ENCODE results near the gene INF2.

Gene INF2

DNA sequence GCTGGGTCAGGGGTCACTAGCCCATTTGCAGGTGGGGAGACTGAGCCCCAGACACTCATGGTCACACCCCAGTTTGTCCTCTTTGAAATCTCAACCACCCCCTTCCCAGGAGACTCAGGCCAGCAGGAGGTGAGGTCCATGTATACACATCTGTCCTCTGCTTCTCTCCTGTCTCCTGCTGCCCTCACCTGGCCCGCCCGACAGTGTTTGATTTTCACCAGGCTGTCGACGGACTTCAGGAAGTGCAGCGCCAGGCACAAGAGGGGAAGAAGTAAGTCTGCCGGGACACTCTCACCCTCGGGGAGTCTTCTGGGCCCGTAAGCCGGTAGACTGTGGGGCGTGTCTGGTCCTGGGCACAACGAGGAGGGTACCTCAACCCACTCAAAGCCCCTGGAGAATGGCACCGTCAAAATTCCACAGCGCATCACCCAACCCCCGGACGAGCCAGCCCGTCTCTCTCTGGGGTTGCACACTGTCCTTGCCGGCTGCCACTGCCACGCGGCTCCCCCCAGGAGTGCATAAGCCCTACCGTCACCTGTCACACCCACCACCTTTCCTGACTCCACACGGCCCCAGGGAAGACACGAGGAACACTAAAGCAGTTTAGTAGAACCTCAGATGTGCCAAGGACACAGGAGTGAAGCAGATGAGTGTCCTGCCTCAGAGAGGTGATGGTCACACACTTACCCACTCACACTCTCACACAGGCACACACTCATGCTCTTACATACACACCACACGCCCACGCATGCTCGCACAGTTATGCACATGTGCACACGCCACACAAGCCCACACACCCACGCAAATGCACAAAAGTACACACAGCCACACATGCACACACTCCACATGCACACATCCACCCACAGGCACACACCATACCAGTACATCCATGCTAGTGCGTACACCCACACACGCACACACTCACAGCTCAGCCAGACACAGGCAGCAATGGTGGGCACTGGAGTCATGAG lies 50.4 kb downstream of the INF2 start:
- no peak for DNase-seq

DNA sequence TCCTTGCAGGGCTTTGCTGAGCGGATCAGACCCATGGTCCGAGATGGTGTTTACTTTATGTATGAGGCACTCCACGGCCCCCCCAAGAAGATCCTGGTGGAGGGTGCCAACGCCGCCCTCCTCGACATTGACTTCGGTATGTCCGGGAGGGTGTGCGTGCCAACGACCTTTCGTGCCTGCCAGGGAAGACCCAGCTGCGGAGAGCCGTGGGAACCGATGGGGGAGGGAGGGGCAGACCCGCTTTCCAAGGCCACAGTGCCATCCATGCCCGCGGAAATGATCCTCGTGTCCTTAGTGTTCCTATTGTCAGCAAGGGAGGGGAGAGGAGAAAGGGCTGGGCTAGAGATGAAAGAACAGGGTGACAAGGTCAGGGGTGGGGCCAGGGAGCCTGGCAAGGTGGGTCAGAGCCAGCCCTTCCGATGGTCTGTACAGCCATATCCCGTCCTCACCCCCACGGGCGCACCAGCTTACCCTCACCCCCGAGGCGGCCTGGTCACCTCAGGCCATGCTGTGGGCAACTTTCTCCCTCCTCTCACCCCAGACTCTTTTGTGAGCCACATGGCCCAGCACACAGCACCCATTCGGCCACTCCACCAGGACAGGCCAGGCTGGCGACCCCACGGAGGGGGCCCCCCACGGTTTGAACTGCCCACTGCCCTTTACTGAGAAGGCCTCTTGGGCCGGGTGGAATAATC lies 51.8 kb downstream of the INF2 start:
- DNase-seq = no peak

DNA sequence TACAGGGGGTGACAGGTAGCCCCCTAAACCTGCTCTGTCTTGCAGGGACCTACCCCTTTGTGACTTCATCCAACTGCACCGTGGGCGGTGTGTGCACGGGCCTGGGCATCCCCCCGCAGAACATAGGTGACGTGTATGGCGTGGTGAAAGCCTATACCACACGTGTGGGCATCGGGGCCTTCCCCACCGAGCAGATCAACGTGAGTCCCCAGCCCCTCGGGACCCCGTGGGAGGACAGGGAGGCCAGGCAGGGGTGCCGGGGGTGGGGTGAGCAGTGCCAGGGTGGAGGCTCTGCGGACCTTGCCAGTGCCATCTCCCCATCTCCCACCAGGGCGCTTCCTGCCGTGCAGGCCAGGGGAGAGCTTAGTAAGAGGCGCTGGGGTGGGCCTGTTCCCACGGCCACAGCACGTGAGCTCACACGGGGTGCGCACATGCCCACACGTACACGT lies 52.4 kb downstream of the INF2 start:
- DNase-seq = no peak

DNA sequence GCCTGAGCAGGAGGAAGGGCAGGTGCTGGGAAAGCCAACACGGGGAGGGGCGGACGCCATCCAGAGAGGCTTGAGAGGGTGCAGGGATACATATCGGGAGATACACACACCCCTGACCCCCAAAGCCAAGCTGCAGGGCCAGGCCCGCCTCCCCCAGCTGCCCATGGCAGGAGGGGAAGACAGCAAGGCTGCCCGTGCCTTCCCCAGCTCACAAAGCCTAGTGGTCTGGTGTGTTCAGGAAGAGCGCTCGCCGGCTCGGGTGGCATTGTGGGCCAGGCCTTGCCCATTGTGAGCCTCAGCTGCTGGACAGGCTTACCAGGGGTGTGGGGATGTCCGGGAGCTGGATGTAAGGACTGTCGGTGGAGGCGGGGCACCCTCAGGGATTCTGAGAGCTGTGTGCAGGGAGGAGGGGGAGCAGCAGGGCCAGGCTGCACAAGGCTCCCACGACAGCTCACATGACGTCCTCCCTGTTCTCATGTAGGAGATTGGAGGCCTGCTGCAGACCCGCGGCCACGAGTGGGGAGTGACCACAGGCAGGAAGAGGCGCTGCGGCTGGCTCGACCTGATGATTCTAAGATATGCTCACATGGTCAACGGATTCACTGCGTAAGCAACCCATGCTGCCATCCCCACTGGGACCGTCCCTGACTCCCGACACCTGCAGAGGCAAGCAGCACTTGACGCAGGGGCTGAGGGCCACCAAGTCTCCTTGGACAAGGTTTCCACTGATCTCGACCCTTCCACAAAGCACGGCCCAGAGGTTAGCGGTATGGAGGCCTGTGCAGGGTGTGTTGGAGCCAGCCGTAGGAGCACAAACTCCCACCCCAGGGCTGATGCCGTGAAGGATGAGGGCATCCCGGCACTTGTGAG lies 53.4 kb downstream of the INF2 start:
- peak; percentile 41 for DNase-seq

DNA sequence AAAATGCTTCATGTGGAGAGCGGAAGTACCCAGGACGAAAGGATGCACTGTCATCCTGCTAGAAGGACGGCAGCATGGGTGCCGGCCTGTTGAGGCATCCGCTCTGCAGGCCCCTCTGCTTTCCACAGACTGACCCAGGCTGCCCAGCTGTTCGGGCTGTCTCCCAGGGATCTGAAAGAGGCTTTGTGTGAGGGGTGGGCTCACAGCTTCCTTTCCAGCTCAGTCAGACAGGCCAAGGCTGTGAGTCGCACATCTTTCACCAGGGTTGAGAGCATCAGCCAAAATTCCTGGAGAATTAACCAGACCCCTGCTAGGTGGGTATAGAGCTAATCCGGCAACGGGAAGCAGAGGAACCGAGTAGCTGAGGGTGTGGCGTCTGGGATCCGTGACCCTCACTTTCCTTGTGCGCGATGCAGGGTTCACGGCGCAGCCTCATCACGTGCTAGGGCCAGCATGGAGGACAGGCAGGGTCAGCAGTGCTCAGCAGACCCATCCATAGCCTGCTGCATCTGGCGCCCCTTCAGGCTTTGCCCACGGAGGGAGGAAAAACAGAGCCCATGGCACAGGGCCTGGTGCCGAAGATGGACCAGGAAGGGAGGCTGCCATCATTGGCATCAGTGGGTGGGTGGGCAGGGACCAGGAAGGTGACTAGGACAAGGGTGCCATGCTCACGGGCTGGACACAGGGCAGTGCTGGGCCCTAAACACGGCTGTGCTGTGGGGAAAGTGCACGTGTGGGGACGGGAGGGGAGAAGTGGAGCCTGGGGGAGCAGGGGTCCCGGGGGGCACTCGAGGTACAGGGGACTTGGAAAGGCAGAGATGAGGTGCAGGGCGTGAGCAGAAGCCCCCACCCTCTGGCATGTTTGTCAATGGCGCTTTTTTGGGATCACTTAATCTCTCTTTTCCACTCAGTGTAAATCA lies 54.3 kb downstream of the INF2 start:
- DNase-seq = no peak

DNA sequence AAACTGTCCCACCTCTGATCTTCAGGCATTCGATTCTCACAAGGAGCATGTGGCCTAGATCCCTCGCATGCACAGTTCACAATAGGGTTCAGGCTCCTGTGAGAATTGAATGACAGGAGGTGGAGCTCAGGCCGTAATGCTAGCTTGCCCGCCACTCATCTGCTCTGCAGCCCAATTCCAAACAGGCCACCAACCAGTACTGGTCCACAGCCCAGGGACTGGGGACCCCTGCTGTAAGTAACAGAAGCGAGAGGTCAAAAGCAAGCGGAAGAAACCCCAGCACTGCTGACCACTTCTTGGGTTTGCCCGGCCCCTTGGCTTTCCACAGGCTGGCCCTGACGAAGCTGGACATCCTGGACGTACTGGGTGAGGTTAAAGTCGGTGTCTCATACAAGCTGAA lies 55.1 kb downstream of the INF2 start:
- DNase-seq = no peak

DNA sequence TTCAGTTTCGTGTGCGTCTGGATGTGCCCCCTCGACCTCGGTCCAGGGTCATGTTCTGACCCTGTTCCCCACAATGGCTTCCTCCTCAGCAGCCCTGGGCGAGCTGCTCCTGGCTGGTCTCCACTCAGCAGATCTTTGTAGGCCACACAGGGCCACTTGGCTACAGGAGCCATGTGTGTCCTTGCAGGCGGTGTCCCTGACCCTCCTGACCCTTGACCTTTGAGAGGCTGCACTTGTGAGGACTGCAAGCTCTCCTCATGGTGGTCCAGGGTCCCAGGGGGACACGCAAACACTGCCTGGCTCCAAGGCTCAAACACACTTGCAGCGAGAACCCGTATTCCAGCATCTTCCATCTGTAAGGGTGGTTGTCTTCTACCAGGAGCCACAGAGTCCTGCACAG lies 56.0 kb downstream of the INF2 start:
- DNase-seq = no peak

DNA sequence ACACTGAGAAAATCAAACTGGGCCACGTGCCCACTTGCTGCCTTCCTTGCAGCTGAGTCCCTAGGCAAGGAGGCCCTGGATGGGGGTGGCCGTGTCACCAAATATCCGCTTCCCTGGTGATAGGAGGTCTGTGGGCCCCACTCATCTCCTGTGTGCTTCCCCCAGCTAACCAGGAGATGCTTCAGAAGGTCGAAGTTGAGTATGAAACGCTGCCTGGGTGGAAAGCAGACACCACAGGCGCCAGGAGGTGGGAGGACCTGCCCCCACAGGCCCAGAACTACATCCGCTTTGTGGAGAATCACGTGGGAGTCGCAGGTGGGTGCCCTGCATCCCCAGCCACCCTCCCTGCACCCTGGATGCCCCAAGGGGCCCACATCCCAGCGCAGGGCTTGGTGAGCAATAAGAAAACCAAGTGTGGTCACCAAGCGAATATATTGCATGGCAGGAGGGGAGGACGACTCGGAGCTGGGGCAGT lies 56.7 kb downstream of the INF2 start:
- no peak for DNase-seq

DNA sequence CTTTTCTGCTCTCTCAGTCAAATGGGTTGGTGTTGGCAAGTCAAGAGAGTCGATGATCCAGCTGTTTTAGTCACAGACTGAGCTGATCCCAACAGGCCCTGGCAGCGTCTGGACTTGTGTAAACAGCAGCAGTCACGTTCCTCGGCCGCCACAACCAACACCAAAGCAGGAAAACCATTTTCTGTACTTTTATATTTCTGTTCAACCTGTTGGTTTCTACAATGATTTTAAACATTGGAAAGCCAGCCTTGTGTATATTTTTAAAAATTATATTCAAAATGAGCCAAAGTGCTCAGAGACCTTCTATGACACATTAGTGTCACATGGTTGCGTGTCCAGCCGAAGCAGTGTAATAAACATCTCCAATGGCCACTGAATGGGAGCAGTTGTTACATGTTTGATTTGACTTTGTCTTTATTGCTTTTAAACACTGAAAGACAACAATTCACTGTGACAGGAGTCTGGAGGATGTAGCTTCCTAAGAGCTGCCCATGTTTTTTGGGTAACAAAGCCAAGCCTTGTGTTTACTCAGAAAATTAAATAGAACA lies 57.6 kb downstream of the INF2 start:
- DNase-seq = no peak

DNA sequence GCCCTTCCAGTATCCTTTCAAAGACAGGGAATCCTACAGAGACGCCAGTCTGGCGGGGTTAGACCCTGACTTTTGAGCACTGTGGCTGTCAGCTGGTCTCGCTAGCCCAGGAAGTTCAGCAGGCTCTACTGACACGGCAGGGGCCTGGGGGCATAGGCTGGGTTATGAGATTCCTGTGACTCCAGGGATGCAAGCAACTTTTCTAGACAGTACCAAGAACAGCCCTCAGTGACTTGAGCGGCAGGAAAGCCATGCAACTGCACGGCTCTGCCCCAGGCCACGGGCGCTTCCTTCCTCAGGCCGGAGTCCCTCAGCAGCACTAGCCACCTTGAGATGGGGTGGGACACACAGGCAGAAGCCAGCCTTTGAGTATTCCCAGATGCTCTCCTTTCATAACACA lies 58.5 kb downstream of the INF2 start:
- no peak for DNase-seq

DNA sequence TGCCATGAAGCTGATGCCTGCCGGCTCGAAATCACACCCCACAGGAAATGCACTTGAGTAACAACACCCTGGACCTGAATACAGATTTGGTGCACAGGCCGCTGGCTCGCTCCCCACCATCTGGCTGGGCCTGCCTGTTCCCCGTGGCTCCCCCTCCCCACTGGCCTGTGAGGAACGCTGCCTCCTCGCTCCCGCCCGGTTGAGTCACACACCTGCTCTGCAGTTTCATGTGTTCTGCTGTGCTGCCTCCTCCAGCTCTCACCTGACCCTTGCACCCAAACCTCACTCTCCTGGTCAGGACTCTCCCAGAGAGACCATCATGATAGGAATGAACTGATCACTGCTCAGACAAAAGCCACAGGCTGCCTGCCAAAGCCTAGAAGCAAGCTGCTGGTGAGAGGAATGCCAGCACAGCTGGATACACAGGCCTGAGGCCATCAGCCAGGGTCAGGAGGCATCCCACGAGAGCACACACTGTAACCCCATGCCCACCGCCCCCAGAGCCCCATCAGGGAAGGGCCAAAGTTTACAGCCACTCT lies 59.8 kb downstream of the INF2 start:
- DNase-seq = no peak

DNA sequence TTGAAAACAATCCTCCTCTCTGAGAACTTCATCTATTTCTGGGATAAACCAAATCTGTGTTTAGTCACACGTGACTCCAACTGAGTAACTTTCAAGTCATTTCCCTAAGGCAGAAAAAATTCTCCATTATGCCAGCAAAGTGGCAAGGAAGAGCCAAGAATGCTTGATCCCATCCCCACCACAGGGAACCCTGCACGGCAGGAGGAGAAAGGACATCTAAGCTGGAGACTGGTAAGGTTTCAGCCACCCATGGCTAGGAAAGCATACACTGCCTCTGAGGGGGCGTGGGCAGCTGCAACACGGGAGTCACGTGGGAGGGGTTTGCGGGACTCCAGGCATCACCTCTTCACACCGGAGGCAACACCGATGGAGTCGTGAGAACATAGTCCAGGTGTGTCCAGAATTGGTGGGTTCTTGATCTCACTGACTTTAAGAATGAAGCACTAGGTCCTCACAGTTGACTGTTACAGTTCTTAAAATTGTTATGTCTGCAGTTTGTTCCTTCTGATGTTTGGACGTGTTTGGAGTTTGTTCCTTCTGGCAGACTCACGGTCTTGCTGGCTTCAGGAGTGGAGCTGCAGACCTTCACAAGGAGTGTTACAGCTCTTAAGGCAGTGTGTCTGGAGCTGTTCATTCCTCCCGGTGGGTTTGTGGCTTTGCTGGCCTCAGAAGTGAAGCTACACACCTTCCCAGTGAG lies 60.8 kb downstream of the INF2 start:
- no peak for DNase-seq

DNA sequence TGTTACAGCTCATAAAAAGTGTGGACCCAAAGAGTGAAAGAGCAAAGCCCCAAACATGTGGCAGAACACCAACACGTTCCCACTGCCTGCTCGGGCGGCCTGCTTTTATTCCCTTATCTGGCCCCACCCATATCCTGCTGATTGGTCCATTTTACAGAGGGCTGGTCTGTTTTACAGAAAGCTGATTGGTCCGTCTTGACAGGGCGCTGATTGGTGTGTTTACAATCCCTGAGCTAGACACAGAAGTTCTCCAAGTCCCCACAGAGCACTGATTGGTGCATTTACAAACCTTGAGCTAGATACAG lies 61.3 kb downstream of the INF2 start:
- DNase-seq = peak; percentile 48

DNA sequence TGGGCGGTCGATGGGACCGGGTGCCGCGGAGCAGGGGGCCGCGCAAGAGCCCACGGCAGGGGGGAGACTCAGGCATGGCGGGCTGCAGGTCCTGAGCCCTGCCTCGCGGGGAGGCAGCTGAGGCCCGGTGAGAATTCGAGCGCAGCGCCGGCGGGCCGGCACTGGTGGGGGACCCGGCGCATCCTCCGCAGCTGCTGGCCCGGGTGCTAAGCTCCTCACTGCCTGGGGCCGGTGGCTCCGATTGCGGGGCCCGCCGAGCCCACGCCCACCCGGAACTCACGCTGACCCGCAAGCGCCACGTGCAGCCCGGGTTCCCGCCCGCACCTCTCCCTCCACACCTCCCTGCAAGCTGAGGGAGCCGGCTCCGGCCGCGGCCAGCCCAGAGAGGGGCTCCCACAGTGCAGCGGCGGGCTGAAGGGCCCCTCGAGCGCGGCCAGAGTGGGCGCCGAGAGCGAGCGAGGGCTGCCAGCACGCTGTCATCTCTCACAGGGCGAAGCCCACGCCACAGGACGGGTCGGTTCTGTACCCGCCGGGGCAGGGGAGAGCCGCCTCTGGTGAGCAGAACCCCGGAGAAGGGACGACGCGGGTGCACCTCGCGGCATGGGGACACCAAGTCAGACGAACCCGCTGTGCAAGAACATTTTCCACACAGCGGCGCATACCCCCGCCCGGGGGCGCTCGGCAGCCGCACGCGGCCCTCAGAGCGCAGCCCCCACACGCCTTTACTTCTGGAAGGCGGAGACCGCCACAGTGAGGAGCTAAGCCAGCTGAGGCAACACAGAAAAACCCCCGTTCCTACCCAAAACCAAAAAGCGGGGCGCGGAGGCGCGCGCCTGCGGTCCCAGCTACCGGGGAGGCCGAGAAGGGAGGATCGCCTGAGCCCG lies 62.4 kb downstream of the INF2 start:
- no peak for DNase-seq

DNA sequence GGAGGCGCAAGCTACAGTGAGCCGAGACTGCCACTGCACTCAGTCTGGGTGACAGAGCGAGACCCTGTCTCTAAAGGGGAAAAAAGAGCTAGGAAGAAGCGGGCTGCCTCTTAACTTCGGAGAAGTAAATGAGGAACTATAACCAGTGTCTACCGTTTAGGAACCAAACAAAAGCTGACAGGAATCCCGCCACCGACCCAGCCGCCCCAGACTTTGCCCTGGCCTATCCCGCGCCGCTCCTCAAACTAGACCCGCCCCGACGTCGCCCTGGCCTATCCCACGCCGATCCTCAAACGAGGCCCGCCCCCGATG lies 63.0 kb downstream of the INF2 start:
- no peak for DNase-seq

DNA sequence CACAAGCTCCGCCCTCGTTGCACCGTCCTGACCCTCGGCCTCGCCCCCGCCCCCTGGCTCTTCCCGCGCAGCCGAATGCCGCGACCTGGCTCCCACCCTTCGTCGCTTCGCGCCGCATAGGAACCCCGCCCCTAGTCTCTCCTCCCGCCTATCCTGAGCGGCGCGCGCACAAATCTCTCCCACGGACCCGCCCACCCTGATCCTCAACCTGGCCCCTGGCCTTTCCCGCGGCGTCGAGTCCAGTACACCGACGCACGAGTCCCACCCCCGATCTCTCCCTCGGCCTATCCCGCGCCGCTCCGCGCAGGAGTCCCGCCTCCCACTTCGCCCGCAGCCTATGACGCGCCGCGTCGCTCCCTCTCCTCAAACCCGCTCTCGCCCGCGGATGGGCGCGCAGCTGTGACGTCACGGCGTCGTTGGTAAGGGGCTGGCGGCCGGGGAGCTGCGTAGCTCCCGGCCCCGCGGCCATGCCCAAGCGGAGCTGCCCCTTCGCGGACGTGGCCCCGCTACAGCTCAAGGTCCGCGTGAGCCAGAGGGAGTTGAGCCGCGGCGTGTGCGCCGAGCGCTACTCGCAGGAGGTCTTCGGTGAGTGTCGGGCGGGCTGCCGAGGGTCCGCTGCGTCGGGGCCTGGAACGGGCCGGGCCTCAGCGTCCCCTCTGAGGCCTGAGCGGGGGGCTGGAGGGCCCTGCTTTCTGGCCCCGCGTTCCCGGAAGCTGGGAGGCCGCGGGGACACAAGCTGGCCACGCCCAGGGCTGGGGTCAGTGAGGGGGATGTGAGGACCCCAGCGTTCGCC lies 63.5 kb downstream of the INF2 start, which contains the start of gene SIVA1:
TSS of gene SIVA1 (plus strand) at position 413 of the 793 bp plus-strand sequence. CDS start at position 468, 55 bp downstream.
- peak; percentile 100 for DNase-seq

DNA sequence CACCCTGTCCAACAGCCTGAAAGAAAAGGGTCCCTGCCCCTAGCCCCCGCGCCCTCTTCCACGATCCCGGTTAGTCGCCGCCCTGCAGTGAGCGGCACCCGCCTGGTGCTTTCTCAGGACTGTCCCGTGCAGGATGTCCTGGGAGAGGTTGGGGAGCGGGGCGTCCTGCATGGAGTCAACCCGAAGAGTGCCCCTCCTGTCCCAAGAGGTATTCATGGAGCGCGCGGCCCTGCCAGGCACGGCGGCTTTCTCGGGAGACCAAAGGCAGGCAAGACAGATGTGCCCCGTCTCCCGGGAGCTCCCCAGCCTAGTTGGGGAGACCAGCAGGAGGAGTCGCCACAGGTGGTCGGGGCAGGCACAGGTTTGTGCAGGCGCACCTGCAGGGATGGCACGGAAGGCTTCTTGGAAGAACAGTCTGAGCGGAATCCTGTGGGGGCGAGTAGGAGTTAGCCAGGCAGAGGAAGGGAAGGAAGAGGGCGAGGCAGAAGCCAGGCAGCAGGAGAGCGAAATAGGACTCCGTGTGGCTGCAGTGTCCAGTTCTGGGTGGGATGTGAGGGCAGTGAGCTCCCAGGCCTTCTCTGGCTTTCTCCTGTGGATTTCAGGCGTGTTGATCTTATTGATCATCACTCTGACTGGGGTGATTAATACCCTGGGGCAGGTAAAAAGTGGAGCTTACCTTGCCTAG lies 64.3 kb downstream of the INF2 start:
- DNase-seq = peak; percentile 21

DNA sequence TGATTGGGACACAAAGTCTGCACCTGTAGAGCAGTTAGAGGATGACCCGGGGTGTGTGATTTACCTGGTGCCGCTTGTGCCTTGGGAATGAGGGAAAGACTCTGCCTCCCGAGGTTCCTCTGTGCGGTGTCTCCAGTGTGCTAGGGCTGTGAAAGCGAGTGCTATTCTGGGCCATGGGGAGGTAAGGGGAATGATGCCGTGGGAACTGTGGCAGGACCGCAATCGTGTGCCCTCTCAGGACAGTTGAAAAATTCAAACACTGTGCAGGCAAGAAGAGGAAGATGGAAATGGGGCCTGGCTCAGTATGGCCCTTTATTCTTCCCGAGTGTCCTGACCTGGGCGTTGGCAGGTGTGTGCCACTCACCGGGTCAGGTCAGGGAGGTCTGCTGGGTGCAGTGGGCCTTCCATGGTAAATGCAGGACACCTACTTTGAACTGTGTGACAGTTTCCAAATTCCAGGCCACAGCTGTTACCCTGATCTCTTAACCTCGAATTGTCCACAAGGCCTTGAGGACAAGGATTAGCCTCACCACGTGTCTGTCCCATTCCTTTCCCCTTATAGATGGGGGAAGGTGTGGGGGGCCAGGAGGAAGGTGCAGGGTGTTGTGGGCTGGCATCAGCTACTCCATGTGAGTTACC lies 64.9 kb downstream of the INF2 start:
- DNase-seq = no peak

Data from hematopoietic multipotent progenitor cell treated with erythropoietin and hydrocortisone succinate and interleukin-3 and kit ligand, for 4 days (in vitro differentiated cells).